ENCODE measurements around the gene ADH1A.
"Not testable (repeated sequence)": the region's sequence is repeated elsewhere in the genome, so short reads cannot be mapped to it uniquely, and the experiment has no call there.

ADH1A gene

DNA sequence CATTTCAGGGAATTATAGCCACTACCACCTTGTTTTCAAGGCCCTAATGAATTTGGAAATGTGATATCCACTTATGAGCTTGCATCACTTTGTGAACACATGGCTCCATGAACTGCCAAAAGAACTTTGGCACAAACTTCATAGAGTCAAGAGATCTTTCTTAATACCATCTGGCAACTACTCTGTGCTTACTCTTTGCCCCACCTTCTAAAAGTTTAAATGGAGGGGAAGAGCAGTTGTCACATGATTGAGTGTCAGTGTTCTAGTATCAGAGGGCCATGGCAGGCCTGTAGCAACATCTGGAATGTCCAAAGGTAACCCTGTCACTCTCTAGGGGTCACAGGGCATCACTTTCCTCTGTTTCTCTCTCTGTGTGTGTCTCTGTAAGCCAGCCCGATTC lies 33.0 kb upstream of the ADH1A start:
- no peak overlapping the region for H3K4me3 ChIP-seq (ENCODE audit: insufficient read depth in 1 of 2, low read depth in 1 of 2, low read length in 2 of 2)
- H3K9ac ChIP-seq (ENCODE audit: low read length), result no peak overlapping the region

GRCh38 chr4:99321241-99322191 lies 30.7 kb upstream of the ADH1A start, which contains the start of gene ADH1B:
TSS of gene ADH1B (minus strand) at chr4:99321401. CDS start at chr4:99321331, 70 bp downstream.
- Histone ChIP-seq H3K4ac (ENCODE audit: low read depth in 1 of 2, low read length in 2 of 2) (no peak within 1 kb of the TSS), H3K14ac (ENCODE audit: low read length in 2 of 2) (no peak within 1 kb of the TSS), H4K91ac (ENCODE audit: low read length) (no peak within 1 kb of the TSS), H3K36me3 (ENCODE audit: control insufficient read depth in 1 of 2, insufficient read depth in 2 of 2, low read depth in 1 of 2, low read length in 2 of 2) (peaks cover 0 to 2% of the 10 kb centered on the region in 2 experiments), H2BK15ac (ENCODE audit: low read depth, poor library complexity, severe bottlenecking) (no peak within 1 kb of the TSS), H2BK120ac (ENCODE audit: low read depth, low read length) (no peak within 1 kb of the TSS), H3K9ac (ENCODE audit: low read length) (peak within 1 kb of the TSS; percentile 28), H3K4me3 (ENCODE audit: insufficient read depth in 1 of 2, low read depth in 1 of 2, low read length in 2 of 2) (peak within 1 kb of the TSS in 1 of 2 experiments; percentile 52), H3K27ac (ENCODE audit: low read length, poor library complexity, severe bottlenecking) (no peak within 1 kb of the TSS), H3K4me2 (ENCODE audit: low read length, poor library complexity, severe bottlenecking) (no peak within 1 kb of the TSS), H3K9me3 (ENCODE audit: control insufficient read depth, low read length) (no peaks in the 10 kb centered on the region), H2AK5ac (ENCODE audit: low read length, severe bottlenecking) (no peak within 1 kb of the TSS), H4K8ac (ENCODE audit: low read length) (no peak within 1 kb of the TSS), H2AFZ (ENCODE audit: low read depth, low read length) (no peak within 1 kb of the TSS), H3K79me1 (replicated peaks; ENCODE audit: low read length, poor library complexity, severe bottlenecking) (no peaks in the 10 kb centered on the region), H2BK12ac (ENCODE audit: low read length in 2 of 2) (no peak within 1 kb of the TSS), H2BK5ac (ENCODE audit: low read depth, low read length, poor library complexity, severe bottlenecking) (no peak within 1 kb of the TSS), H3K27me3 (ENCODE audit: control insufficient read depth in 1 of 2, insufficient read depth in 1 of 2, low read length in 2 of 2) (no peaks in the 10 kb centered on the region), H3K4me1 (ENCODE audit: control insufficient read depth, insufficient read depth, low read depth, low read length) (no peaks in the 10 kb centered on the region), H3K18ac (ENCODE audit: low read depth in 1 of 2, low read length in 2 of 2) (no peak within 1 kb of the TSS), H3K23ac (ENCODE audit: low read length in 2 of 2) (no peak within 1 kb of the TSS)
- DNase-seq, result no peak
- 62% methylated on average over 3 of the region's 8 CpGs for WGBS

More for the DNA sequence above, 33.0 kb upstream of the ADH1A start:
- no peak overlapping the region for H2BK15ac ChIP-seq (ENCODE audit: low read depth, poor library complexity, severe bottlenecking)
- no peak overlapping the region for H2BK12ac ChIP-seq (ENCODE audit: low read length in 2 of 2)
- H3K23ac ChIP-seq (ENCODE audit: low read length in 2 of 2), result no peak overlapping the region
- no peak overlapping the region for H2AFZ ChIP-seq (ENCODE audit: low read depth, low read length)
- no peaks in the 10 kb centered on the region for H3K9me3 ChIP-seq (ENCODE audit: control insufficient read depth, low read length)
- no peak for DNase-seq
- WGBS, result no CpG with 5 or more reads among the region's 1 CpG
- H4K91ac ChIP-seq (ENCODE audit: low read length), result no peak overlapping the region
- no peak overlapping the region for H3K4ac ChIP-seq (ENCODE audit: low read depth in 1 of 2, low read length in 2 of 2)
- H2BK5ac ChIP-seq (ENCODE audit: low read depth, low read length, poor library complexity, severe bottlenecking), result no peak overlapping the region
- no peak overlapping the region for H2AK5ac ChIP-seq (ENCODE audit: low read length, severe bottlenecking)
- no peaks in the 10 kb centered on the region for H3K79me1 ChIP-seq (replicated peaks; ENCODE audit: low read length, poor library complexity, severe bottlenecking)
- H3K27ac ChIP-seq (ENCODE audit: low read length, poor library complexity, severe bottlenecking), result no peak overlapping the region
- H3K27me3 ChIP-seq (ENCODE audit: control insufficient read depth in 1 of 2, insufficient read depth in 1 of 2, low read length in 2 of 2), result no peaks in the 10 kb centered on the region
- no peak overlapping the region for H3K14ac ChIP-seq (ENCODE audit: low read length in 2 of 2)
- H3K36me3 ChIP-seq (ENCODE audit: control insufficient read depth in 1 of 2, insufficient read depth in 2 of 2, low read depth in 1 of 2, low read length in 2 of 2), result no peaks in the 10 kb centered on the region
- H3K4me2 ChIP-seq (ENCODE audit: low read length, poor library complexity, severe bottlenecking), result no peak overlapping the region
- H2BK120ac ChIP-seq (ENCODE audit: low read depth, low read length), result no peak overlapping the region
- no peaks in the 10 kb centered on the region for H3K4me1 ChIP-seq (ENCODE audit: control insufficient read depth, insufficient read depth, low read depth, low read length)
- no peak overlapping the region for H4K8ac ChIP-seq (ENCODE audit: low read length)
- H3K18ac ChIP-seq (ENCODE audit: low read depth in 1 of 2, low read length in 2 of 2), result no peak overlapping the region

- H3K27ac ChIP-seq (ENCODE audit: low read length, poor library complexity, severe bottlenecking); H3K18ac ChIP-seq (ENCODE audit: low read depth in 1 of 2, low read length in 2 of 2); H4K91ac ChIP-seq (ENCODE audit: low read length); H3K4me3 ChIP-seq (ENCODE audit: insufficient read depth in 1 of 2, low read depth in 1 of 2, low read length in 2 of 2); H4K8ac ChIP-seq (ENCODE audit: low read length); H2AFZ ChIP-seq (ENCODE audit: low read depth, low read length); H2BK5ac ChIP-seq (ENCODE audit: low read depth, low read length, poor library complexity, severe bottlenecking); H3K14ac ChIP-seq (ENCODE audit: low read length in 2 of 2); H3K36me3 ChIP-seq (ENCODE audit: control insufficient read depth in 1 of 2, insufficient read depth in 2 of 2, low read depth in 1 of 2, low read length in 2 of 2); H3K9ac ChIP-seq (ENCODE audit: low read length); H2BK120ac ChIP-seq (ENCODE audit: low read depth, low read length); DNase-seq; H2BK15ac ChIP-seq (ENCODE audit: low read depth, poor library complexity, severe bottlenecking); H3K4me1 ChIP-seq (ENCODE audit: control insufficient read depth, insufficient read depth, low read depth, low read length); H3K4ac ChIP-seq (ENCODE audit: low read depth in 1 of 2, low read length in 2 of 2); H2BK12ac ChIP-seq (ENCODE audit: low read length in 2 of 2); H3K79me1 ChIP-seq (replicated peaks; ENCODE audit: low read length, poor library complexity, severe bottlenecking); H3K9me3 ChIP-seq (ENCODE audit: control insufficient read depth, low read length); H3K4me2 ChIP-seq (ENCODE audit: low read length, poor library complexity, severe bottlenecking); H2AK5ac ChIP-seq (ENCODE audit: low read length, severe bottlenecking); H3K23ac ChIP-seq (ENCODE audit: low read length in 2 of 2); H3K27me3 ChIP-seq (ENCODE audit: control insufficient read depth in 1 of 2, insufficient read depth in 1 of 2, low read length in 2 of 2): not testable (repeated sequence)
- WGBS, result 84% methylated on average over 7 of the region's 8 CpGs
These were observed 27.0 kb upstream of the ADH1A start for GRCh38 chr4:99317811-99318210.

DNA sequence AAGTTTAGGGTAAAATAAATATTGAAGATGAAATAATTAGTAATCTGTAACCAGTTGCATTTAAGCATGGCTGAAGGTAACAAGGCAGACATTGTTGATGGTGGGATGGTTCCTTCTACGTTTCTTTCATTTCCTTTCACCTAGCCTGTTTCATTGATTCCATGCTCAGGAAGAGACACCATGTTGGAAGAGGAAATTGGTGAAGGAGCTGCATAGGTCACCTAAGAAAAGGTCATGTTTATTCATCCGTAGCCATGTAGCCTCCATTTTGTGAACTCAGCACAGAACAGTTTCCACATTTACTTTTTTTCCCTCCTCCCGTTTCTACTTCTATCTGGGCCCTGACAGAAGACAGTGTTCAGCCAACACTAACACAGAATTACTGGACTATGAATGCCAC lies 26.6 kb upstream of the ADH1A start:
- H2AK5ac ChIP-seq (ENCODE audit: low read length, severe bottlenecking), result no peak overlapping the region
- no peak overlapping the region for H3K23ac ChIP-seq (ENCODE audit: low read length in 2 of 2)
- 83% methylated on average over 3 of the region's 3 CpGs for WGBS

More for the DNA sequence above, 26.6 kb upstream of the ADH1A start:
- Histone ChIP-seq H2BK120ac (ENCODE audit: low read depth, low read length) (no peak overlapping the region), H3K27ac (ENCODE audit: low read length, poor library complexity, severe bottlenecking) (no peak overlapping the region), H3K14ac (ENCODE audit: low read length in 2 of 2) (no peak overlapping the region), H3K9me3 (ENCODE audit: control insufficient read depth, low read length) (no peaks in the 10 kb centered on the region), H2AFZ (ENCODE audit: low read depth, low read length) (no peak overlapping the region), H2BK5ac (ENCODE audit: low read depth, low read length, poor library complexity, severe bottlenecking) (no peak overlapping the region), H3K79me1 (replicated peaks; ENCODE audit: low read length, poor library complexity, severe bottlenecking) (no peaks in the 10 kb centered on the region), H3K4me1 (ENCODE audit: control insufficient read depth, insufficient read depth, low read depth, low read length) (peaks cover 3% of the 10 kb centered on the region), H3K4me2 (ENCODE audit: low read length, poor library complexity, severe bottlenecking) (no peak overlapping the region), H3K9ac (ENCODE audit: low read length) (no peak overlapping the region), H3K36me3 (ENCODE audit: control insufficient read depth in 1 of 2, insufficient read depth in 2 of 2, low read depth in 1 of 2, low read length in 2 of 2) (peaks cover 0 to 2% of the 10 kb centered on the region in 2 experiments), H4K8ac (ENCODE audit: low read length) (no peak overlapping the region), H4K91ac (ENCODE audit: low read length) (no peak overlapping the region), H3K4me3 (ENCODE audit: insufficient read depth in 1 of 2, low read depth in 1 of 2, low read length in 2 of 2) (no peak overlapping the region), H3K27me3 (ENCODE audit: control insufficient read depth in 1 of 2, insufficient read depth in 1 of 2, low read length in 2 of 2) (no peaks in the 10 kb centered on the region), H2BK15ac (ENCODE audit: low read depth, poor library complexity, severe bottlenecking) (no peak overlapping the region), H3K4ac (ENCODE audit: low read depth in 1 of 2, low read length in 2 of 2) (no peak overlapping the region), H2BK12ac (ENCODE audit: low read length in 2 of 2) (no peak overlapping the region), H3K18ac (ENCODE audit: low read depth in 1 of 2, low read length in 2 of 2) (no peak overlapping the region)
- DNase-seq, result no peak
